ENCODE measurements around the gene WIPI1. TPM values are rescaled to one million over a fixed set of nuclear protein-coding genes. Genes with fewer than 3 reads are reported as not detected.

The WIPI1 gene
- total and polyA plus RNA-seq, 2 of the 13 experiments (the other 11 are each of a cell fraction or from before 2014, with no cell fraction given) = 29.4 to 141 TPM

- no peak for TF ChIP-seq HINFP (CRISPR knock-in tag; IDR thresholded peaks at IDR 0.05; ENCODE audit: low read depth)
- peak; percentile 87 for TF ChIP-seq SP5 (CRISPR knock-in tag; IDR thresholded peaks at IDR 0.05; ENCODE audit: borderline replicate concordance, low read depth)
- no peak for TF ChIP-seq TOE1 (CRISPR knock-in tag; IDR thresholded peaks at IDR 0.05)
- TF ChIP-seq SMAD9 (CRISPR knock-in tag; IDR thresholded peaks at IDR 0.05) = no peak
- no peak for TF ChIP-seq ATAD3A (CRISPR knock-in tag; IDR thresholded peaks at IDR 0.05)
- no peak for TF ChIP-seq ZNF577 (CRISPR knock-in tag; IDR thresholded peaks at IDR 0.05; ENCODE audit: borderline replicate concordance, low read depth)
- no peak for TF ChIP-seq CERS6 (CRISPR knock-in tag; IDR thresholded peaks at IDR 0.05)
- TF ChIP-seq ZBTB44 (CRISPR knock-in tag; IDR thresholded peaks at IDR 0.05) = no peak
- TF ChIP-seq DBP (CRISPR knock-in tag; IDR thresholded peaks at IDR 0.05; ENCODE audit: not compliant biosample characterization) = no peak
- TF ChIP-seq ZSCAN9 (CRISPR knock-in tag; IDR thresholded peaks at IDR 0.05; ENCODE audit: borderline replicate concordance) = no peak
- TF ChIP-seq KIAA2018 (CRISPR knock-in tag; IDR thresholded peaks at IDR 0.05; ENCODE audit: borderline replicate concordance) = no peak
- TF ChIP-seq ZNF549 (CRISPR knock-in tag; IDR thresholded peaks at IDR 0.05) = no peak
- TF ChIP-seq MAFK (conservative IDR thresholded peaks at IDR 0.05 in 1 of 2, IDR thresholded peaks at IDR 0.05 in 1 of 2; ENCODE audit: low read length in 2 of 2) = no peak
- peak; percentile 90 for TF ChIP-seq NFIC (IDR thresholded peaks at IDR 0.05; ENCODE audit: low read length)
- no peak for TF ChIP-seq ZNF883 (CRISPR knock-in tag; IDR thresholded peaks at IDR 0.05; ENCODE audit: not compliant biosample characterization)
- TF ChIP-seq NCOA5 (CRISPR knock-in tag; IDR thresholded peaks at IDR 0.05) = no peak
- TF ChIP-seq AHR (CRISPR knock-in tag; IDR thresholded peaks at IDR 0.05) = no peak; the same call in 1 of the 2 replicates
- no peak for TF ChIP-seq CCAR2 (optimal IDR thresholded peaks at IDR 0.05; ENCODE audit: low read depth, low read length)
Observed at GRCh38 chr17:68482576-68483041, 25.3 kb upstream of the WIPI1 start (continued).

Data from HepG2 (cell line).